ENCODE data around the gene DDI2. TPM values are rescaled to one million over a fixed set of nuclear protein-coding genes. Genes with fewer than 3 reads are reported as not detected.

The DDI2 gene
- total RNA-seq, 1 donor from 2014 or later, result 39.6 TPM

- intact Hi-C loops (cut with micrococcal nuclease), result no loop called here
Measured at GRCh38 chr1:15676010-15676409, 58.8 kb downstream of the DDI2 start.

- intact Hi-C loops (cut with micrococcal nuclease), result no loop called here
Measured at GRCh38 chr1:15676688-15677661, 59.7 kb downstream of the DDI2 start.

- intact Hi-C loops (cut with micrococcal nuclease), result no loop called here
Measured at GRCh38 chr1:15678578-15678977, 61.3 kb downstream of the DDI2 start.

- intact Hi-C loops (cut with micrococcal nuclease), result no loop called here
Measured at GRCh38 chr1:15680131-15680530, 62.9 kb downstream of the DDI2 start.

- intact Hi-C loops (cut with micrococcal nuclease), result no loop called here
Measured at GRCh38 chr1:15680561-15681348, 63.5 kb downstream of the DDI2 start.

GRCh38 chr1:15681349-15682292, 64.4 kb downstream of the DDI2 start:
- intact Hi-C loops (cut with micrococcal nuclease), result no loop called here

- intact Hi-C loops (cut with micrococcal nuclease), result no loop called here
Measured at GRCh38 chr1:15682936-15683341, 65.7 kb downstream of the DDI2 start.

GRCh38 chr1:15683345-15684039, 66.2 kb downstream of the DDI2 start:
- intact Hi-C loops (cut with micrococcal nuclease), result loop anchor here (2.0 kb wide), 1 partner anchor 157 kb away; the partner anchor contains the start of gene DNAJC16

GRCh38 chr1:15684042-15684461, 66.8 kb downstream of the DDI2 start, which contains the start of gene PLEKHM2:
TSS of gene PLEKHM2 (plus strand) at chr1:15684320. CDS start at chr1:15684559, 239 bp downstream.
- intact Hi-C loops (cut with micrococcal nuclease), result loop anchor here (2.0 kb wide), 1 partner anchor 157 kb away; the partner anchor contains the start of gene DNAJC16

- intact Hi-C loops (cut with micrococcal nuclease), result loop anchor here (1.0 to 2.0 kb wide), 3 partner anchors 13 to 158 kb away; partner anchors contain the start of gene DNAJC16
Measured at GRCh38 chr1:15684468-15685291, 67.4 kb downstream of the DDI2 start.

GRCh38 chr1:15685820-15686219, 68.6 kb downstream of the DDI2 start:
- intact Hi-C loops (cut with micrococcal nuclease), result loop anchor here (1.0 to 2.0 kb wide), 3 partner anchors 11 to 159 kb away; partner anchors contain the start of gene DNAJC16

GRCh38 chr1:15687446-15687845, 70.2 kb downstream of the DDI2 start:
- intact Hi-C loops (cut with micrococcal nuclease), result no loop called here

GRCh38 chr1:15690317-15690716, 73.1 kb downstream of the DDI2 start:
- intact Hi-C loops (cut with micrococcal nuclease), result loop anchor here (10.0 kb wide), 1 partner anchor 276 kb away; no protein-coding TSS in a partner anchor

- intact Hi-C loops (cut with micrococcal nuclease), result loop anchor here (10.0 kb wide), 1 partner anchor 277 kb away; no protein-coding TSS in a partner anchor
Measured at GRCh38 chr1:15691434-15692032, 74.3 kb downstream of the DDI2 start.

GRCh38 chr1:15692121-15692682, 74.9 kb downstream of the DDI2 start:
- intact Hi-C loops (cut with micrococcal nuclease), result loop anchor here (10.0 kb wide), 1 partner anchor 277 kb away; no protein-coding TSS in a partner anchor

- intact Hi-C loops (cut with micrococcal nuclease), result loop anchor here (10.0 kb wide), 1 partner anchor 279 kb away; no protein-coding TSS in a partner anchor
Measured at GRCh38 chr1:15693371-15693770, 76.1 kb downstream of the DDI2 start.

GRCh38 chr1:15696956-15697521, 79.8 kb downstream of the DDI2 start:
- intact Hi-C loops (cut with micrococcal nuclease), result loop anchor here (1.0 to 10.0 kb wide), 5 partner anchors 12 to 282 kb away; partner anchors contain the start of gene SPEN

Data from T-helper 1 cell treated with Interleukin-12 subunit alpha and Interleukin-12 subunit beta and Interleukin-4 antibody, amounts not matched to agents 30 ng/mL and 1 ng/mL, for 36 hours (primary cell).